ENCODE measurements around the gene UBL4B. TPM values are rescaled to one million over a fixed set of nuclear protein-coding genes. Genes with fewer than 3 reads are reported as not detected.
"Not testable (repeated sequence)": the region's sequence is repeated elsewhere in the genome, so short reads cannot be mapped to it uniquely, and the experiment has no call there.

UBL4B gene, protein sequence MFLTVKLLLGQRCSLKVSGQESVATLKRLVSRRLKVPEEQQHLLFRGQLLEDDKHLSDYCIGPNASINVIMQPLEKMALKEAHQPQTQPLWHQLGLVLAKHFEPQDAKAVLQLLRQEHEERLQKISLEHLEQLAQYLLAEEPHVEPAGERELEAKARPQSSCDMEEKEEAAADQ
- total RNA-seq = not detected in 2 replicates

- no peak for DNase-seq (ENCODE audit: low read depth in 2 of 2)
Observed at GRCh38 chr1:110112143-110112542, at the start of gene UBL4B. Gene UBL4B (plus strand): TSS chr1:110112443. CDS start chr1:110112535, 92 bp downstream.

- DNase-seq (ENCODE audit: low read depth in 2 of 2) = no peak
Observed at GRCh38 chr1:110062612-110063011, 49.6 kb upstream of the UBL4B start.

DNA sequence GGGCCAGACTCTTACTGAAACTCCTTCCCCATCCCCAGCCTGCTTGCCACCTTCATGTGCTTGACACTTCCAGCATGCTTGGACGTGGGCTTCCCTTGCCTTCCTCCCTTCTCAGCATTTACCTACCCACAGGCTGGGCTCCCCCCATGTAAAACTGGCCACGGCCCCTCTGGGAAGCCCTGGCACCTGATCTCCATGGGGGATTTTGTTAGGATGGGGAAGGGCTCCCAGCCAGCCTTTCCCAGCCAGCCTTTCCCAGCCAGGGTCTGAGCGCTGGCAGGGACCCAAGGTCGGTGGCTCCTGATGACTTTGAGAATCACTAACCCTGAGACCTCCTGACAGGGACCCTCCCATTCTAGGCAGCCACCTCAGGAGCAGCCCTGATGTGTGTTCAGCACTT lies 48.5 kb upstream of the UBL4B start:
- no peak for DNase-seq (ENCODE audit: low read depth in 2 of 2)

DNA sequence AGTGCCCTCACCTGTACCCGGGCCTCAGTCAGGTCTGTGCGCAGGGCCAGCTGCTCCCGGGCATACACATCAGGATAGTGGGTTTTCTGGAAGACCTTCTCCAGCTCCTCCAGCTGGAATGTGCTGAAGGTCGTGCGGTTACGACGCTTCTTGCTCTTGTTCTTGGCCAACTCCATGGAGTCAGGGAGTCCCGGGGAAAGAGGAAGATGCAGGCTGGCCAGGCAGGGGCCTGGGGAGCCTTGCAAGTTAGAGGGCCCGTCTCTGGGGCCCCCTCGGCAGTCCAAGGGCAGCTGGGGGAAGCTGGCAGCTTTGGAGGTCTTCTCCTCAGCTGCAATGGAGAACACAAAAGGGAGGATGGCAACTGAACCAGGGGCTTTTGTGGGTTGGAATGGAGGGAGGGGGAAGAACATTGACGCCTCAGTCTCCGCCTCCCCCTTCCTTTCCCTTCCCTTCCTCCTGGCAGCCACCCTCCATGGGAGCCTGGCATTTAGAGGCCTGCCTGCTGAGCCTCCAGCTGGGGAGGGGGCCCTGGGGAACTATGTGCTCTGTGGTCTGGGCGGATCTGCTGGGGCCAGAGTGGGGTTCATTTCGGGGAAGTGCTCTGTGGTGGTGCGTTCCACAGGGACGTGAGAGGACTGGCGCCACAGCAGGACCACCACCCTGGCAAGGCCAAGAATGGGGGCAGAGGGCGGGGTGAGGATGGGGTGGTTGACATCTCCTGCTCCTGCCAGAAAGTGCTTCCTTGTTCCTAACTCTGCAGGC lies 47.5 kb upstream of the UBL4B start:
- DNase-seq (ENCODE audit: low read depth in 2 of 2) = no peak

GRCh38 chr1:110065841-110066240 lies 46.4 kb upstream of the UBL4B start:
- no peak for DNase-seq (ENCODE audit: low read depth in 2 of 2)

- no peak for DNase-seq (ENCODE audit: low read depth in 2 of 2)
Observed at GRCh38 chr1:110067479-110067892, 44.8 kb upstream of the UBL4B start.

- peak in 1 of 2 donors; percentile 16 for DNase-seq (ENCODE audit: low read depth in 2 of 2)
Observed at GRCh38 chr1:110067893-110068645, 44.2 kb upstream of the UBL4B start.

DNA sequence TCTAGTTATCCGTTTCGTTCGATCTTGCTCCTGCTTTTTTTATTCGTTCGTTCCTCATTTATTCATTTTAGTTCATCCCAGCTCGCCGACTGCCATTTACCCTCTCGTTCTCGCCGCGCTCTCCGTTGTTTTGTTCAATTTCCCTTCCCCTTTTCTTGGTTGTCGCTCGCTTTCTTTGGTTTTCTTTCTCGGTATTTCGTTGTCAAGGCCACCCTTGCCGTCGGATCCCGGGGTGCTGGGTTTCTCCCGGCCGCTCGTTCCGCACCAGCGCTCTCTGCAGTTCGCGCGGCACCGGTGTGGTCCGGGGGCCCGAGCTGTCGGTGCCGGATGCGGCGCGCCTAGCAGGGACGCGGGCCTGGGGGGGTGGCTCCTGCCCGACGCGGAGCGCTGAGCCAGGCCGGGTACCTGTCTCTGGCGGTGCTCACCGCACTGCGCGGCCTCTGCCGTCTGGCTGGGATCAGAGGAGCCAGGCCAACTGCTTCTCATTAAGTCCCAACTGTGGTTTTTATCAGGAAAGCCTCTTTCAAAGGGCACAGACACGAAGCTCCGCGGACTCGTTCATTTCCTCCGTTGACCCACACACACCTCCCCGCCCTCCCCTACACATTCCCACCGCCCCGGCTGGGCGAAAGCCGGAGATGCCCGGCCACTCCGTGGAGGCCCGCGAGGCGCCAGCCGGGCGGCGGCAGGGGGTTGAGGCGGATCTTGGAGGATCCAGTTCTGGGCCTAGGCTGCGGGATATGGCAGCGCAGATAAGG lies 43.4 kb upstream of the UBL4B start:
- DNase-seq (ENCODE audit: low read depth in 2 of 2) = peak in 1 of 2 donors; percentile 15

GRCh38 chr1:110069404-110070281 lies 42.6 kb upstream of the UBL4B start:
- DNase-seq (ENCODE audit: low read depth in 2 of 2) = no peak

- DNase-seq (ENCODE audit: low read depth in 2 of 2) = no peak
Observed at GRCh38 chr1:110070282-110070669, 42.0 kb upstream of the UBL4B start.

- no peak for DNase-seq (ENCODE audit: low read depth in 2 of 2)
Observed at GRCh38 chr1:110070671-110071242, 41.5 kb upstream of the UBL4B start, which contains the start of gene ALX3. Gene ALX3 (minus strand): TSS chr1:110070672. CDS start chr1:110070612, 60 bp downstream.

- DNase-seq (ENCODE audit: low read depth in 2 of 2) = no peak
Observed at GRCh38 chr1:110074166-110074565, 38.1 kb upstream of the UBL4B start.

DNA sequence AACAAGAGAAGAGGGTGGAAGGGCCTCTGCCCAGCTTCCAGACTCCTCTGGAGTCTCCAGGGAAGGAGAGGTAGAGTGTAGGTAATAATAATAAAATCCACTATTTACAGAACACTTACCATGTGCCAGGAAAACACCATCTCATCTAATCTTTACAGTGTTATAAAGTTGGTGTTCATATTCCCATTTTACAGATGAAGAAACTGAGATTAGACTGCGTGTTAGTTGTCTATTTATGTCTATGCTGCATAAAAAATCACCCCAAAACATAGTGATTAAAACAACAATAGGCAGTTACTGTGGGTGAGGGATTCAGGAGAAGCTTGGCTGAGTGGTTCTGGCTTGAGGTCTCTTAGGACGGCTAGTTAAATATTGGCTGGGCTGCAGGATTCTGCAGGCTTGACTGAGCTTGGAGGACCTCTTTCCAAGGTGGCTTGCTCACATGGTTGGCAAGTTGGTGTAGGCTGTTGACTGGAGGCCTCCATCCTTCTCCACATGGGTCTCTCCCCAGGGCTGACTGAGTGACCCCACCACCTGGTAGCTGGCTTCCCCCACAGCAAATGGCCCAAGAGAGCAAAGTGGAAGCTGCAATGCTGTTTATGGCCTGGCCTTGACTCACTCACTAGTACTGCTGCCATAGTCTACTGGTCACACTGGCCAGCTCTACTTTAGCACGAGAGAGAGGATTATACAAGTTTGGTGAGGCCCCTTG lies 35.3 kb upstream of the UBL4B start:
- no peak for DNase-seq (ENCODE audit: low read depth in 2 of 2)

DNA sequence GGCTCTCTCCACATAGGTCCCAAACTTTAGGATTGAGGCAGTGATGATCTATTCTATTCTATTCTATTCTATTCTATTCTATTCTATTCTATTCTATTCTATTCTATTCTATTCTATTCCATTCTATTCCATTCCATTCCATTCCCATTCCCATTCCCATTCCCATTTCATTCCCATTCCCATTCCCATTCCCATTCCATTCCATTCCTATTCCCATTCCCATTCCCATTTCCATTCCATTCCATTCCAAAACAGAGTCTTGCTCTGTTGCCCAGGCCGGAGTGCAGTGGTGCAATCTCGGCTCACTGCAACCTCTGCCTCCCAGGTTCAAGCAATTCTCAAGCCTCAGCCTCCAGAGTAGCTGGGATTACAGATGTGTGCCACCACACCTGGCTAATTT lies 32.2 kb upstream of the UBL4B start:
- not testable (repeated sequence) for DNase-seq (ENCODE audit: low read depth in 2 of 2)

GRCh38 chr1:110081061-110081460 lies 31.2 kb upstream of the UBL4B start:
- no peak for DNase-seq (ENCODE audit: low read depth in 2 of 2)

DNA sequence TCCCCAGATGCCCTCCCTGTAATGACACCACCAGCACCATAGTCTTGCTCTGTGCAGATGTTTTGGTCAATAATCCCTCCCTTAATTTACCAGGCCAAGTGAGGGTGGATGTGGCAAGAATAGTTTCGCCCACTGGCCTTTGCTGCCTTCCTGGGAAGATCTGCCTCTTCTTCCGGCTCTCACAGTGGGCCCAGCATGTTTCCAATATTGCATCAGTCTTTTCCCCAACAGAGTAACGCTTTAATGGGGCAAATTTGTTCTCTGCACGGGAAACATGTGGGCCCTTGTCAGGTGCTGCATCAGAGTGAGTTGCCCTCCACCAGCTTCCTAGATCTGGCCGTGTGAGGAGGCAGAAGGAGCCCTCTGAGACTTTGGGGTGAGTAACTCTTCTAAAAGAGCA lies 29.8 kb upstream of the UBL4B start:
- no peak for DNase-seq (ENCODE audit: low read depth in 2 of 2)

- DNase-seq (ENCODE audit: low read depth in 2 of 2) = peak in 1 of 2 donors; percentile 12
Observed at GRCh38 chr1:110083061-110083865, 29.0 kb upstream of the UBL4B start.

DNA sequence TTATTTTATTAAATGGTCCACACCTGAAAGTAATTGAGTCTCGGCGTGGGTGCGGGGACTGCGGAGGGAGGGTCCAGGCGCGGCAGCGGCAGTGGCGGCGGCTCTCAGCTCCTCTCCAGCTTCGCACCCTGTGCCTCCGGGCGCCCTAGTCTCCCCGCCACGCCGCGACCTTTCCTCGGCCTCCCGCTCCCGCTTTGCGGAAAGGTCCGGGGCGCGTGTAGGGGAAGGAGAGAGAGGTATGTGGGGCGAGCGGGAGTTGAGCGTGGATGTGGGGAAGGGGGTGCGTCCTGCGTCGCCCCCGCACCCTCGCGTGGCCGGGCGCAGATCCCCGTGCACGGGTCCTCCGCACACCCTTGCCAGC lies 28.4 kb upstream of the UBL4B start:
- DNase-seq (ENCODE audit: low read depth in 2 of 2) = no peak

All from lung microvascular endothelial cell (primary cell).